Posterior cingulate gyrus (tissue), 11 donors: ENCODE data around the gene UPK1B.

ENCODE experiments used
- DNase-seq, 10 donors: peaks; one replicate each; pipeline versions ENCODE4 v3.0.0 to v3.0.0-alpha.2; 2020 to 2021; ENCODE audit warnings: mixed read lengths in 3 of 10
- intact Hi-C: fragments of 100-400 bp; cut with DNase I; formaldehyde crosslinking; loops from one replicate; pipeline ENCODE4 v1.15.1; 2023

The UPK1B gene

GRCh38 chr3:119220970-119221667, 47.7 kb downstream of the UPK1B start:
- no peak for DNase-seq
- intact Hi-C loops: no loop called here

- intact Hi-C loops: no loop called here
- no peak for DNase-seq
Observed at GRCh38 chr3:119221779-119222320, 48.5 kb downstream of the UPK1B start.

- intact Hi-C loops: no loop called here
- no peak for DNase-seq
Observed at GRCh38 chr3:119222391-119222790, 49.0 kb downstream of the UPK1B start.

GRCh38 chr3:119223511-119223910, 50.1 kb downstream of the UPK1B start:
- DNase-seq: no peak
- intact Hi-C loops: no loop called here

GRCh38 chr3:119225121-119225520, 51.7 kb downstream of the UPK1B start:
- no peak for DNase-seq
- intact Hi-C loops: no loop called here

- intact Hi-C loops: no loop called here
Observed at GRCh38 chr3:119227070-119227850, 53.9 kb downstream of the UPK1B start.

GRCh38 chr3:119228373-119229145, 55.2 kb downstream of the UPK1B start:
- no peak for DNase-seq
- intact Hi-C loops: no loop called here

More at GRCh38 chr3:119227070-119227850, 53.9 kb downstream of the UPK1B start:
- no peak for DNase-seq

GRCh38 chr3:119229190-119229589, 55.8 kb downstream of the UPK1B start:
- intact Hi-C loops: no loop called here
- DNase-seq: no peak

- no peak for DNase-seq
- intact Hi-C loops: no loop called here
Observed at GRCh38 chr3:119230071-119230470, 56.7 kb downstream of the UPK1B start.

- DNase-seq: no peak
- intact Hi-C loops: no loop called here
Observed at GRCh38 chr3:119230745-119231144, 57.3 kb downstream of the UPK1B start.

- intact Hi-C loops: no loop called here
- DNase-seq: no peak
Observed at GRCh38 chr3:119234610-119235009, 61.2 kb downstream of the UPK1B start.

GRCh38 chr3:119235151-119235550, 61.8 kb downstream of the UPK1B start:
- intact Hi-C loops: no loop called here
- DNase-seq: no peak

- intact Hi-C loops: no loop called here
- DNase-seq: no peak
Observed at GRCh38 chr3:119236756-119237155, 63.4 kb downstream of the UPK1B start.

- intact Hi-C loops: no loop called here
- no peak for DNase-seq
Observed at GRCh38 chr3:119237299-119237698, 63.9 kb downstream of the UPK1B start.

- intact Hi-C loops: no loop called here
- DNase-seq: no peak
Observed at GRCh38 chr3:119238363-119238762, 65.0 kb downstream of the UPK1B start.

- intact Hi-C loops: no loop called here
- DNase-seq: no peak
Observed at GRCh38 chr3:119239206-119239820, 65.9 kb downstream of the UPK1B start.

GRCh38 chr3:119240101-119240590, 66.7 kb downstream of the UPK1B start:
- intact Hi-C loops: loop anchor here (2.0 kb wide), 2 partner anchors 141 to 357 kb away; no protein-coding TSS in a partner anchor
- peak in 4 of 10 donors; percentile 17 to 71 (median 32) for DNase-seq

GRCh38 chr3:119240591-119241434, 67.4 kb downstream of the UPK1B start, which contains the start of gene B4GALT4:
TSS of gene B4GALT4 (minus strand) at chr3:119240878. CDS start at chr3:119230099, 10,779 bp downstream.
- DNase-seq: peak; percentile 66 to 98 (median 81)
- intact Hi-C loops: loop anchor here (1.0 to 2.0 kb wide), 3 partner anchors 96 to 358 kb away; no protein-coding TSS in a partner anchor
